SK-N-SH treated with all-trans-retinoic acid at 6 μM for 48 hours (cell line): ENCODE measurements around the gene SPOCD1.

Experiments
- OSR1 ChIP-seq: fragments of 250-450 bp; sonication (Bioruptor Pico); IDR thresholded peaks from 2 replicates; pipeline ENCODE4 v1.8.0; 2022; ENCODE audit warnings: moderate library complexity, mild to moderate bottlenecking, inconsistent platforms
- PPARA ChIP-seq: fragments of 250-450 bp; sonication (Bioruptor Pico); IDR thresholded peaks from 2 replicates; pipeline ENCODE4 v1.5.0; 2020; ENCODE audit warnings: mild to moderate bottlenecking, borderline replicate concordance

GRCh38 chr1:31756578-31756977 lies 59.2 kb downstream of the SPOCD1 start:
- TF ChIP-seq PPARA (no peak), OSR1 (no peak)
